ENCODE measurements around the gene NFASC. TPM values are rescaled to one million over a fixed set of nuclear protein-coding genes. Genes with fewer than 3 reads are reported as not detected.
A peak's percentile ranks its signal among the peaks of the same experiment; 100 is the strongest.

Gene NFASC
- total and polyA plus RNA-seq, 2 experiments from 2014 or later, result 3.9 to 11.7 TPM

GRCh38 chr1:205041001-205041715 lies 170.5 kb downstream of the NFASC start:
- H3K4me3 Mint-ChIP-seq, result no peak overlapping the region
- peaks cover 19% of the 10 kb centered on the region; the same call in 1 of the 2 replicates for H3K27me3 ChIP-seq (ENCODE audit: insufficient read depth)
- H3K36me3 Mint-ChIP-seq (ENCODE audit: low read depth), result no peaks in the 10 kb centered on the region

DNA sequence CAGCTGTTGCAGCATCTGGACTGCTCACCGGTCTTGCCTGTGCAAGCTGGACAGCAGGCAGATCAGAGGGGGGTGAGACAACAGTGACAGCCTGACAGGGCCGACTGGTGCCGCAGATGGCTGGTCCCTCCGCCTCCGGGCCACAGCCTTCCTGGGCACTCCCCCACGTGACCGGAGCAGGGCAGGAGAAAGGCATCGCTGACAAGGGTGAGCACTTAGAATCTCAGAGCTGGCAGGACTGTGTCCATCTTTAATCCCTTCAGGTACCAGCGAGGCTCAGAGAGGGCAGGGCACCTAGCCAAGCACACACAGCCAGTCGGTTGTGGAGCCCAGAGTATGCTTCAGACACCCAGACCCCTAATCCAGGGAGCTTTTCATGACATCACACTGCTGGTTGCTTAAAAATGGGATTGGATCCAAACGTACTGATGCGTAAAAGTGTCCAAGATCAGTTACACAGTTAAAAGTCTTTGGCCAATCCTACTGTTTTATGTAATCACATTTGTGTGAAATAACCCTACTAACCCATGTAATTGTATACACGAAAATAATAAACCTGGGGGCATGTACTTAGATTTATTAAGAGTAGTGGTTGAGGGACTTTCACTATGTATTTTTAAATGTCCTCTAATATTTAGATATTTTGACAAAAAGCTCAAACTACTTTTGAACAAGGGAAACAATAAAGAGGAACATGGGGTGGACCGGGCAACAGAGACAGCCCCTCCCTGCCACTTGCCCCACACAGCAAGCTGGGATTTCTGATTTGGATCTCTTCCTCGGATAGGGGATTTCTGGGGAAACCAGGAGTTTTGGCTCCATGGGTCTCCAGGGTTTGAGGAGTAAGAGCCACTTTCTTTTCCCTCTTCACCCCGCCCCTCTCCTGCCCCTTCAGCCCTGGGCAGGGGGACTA lies 171.6 kb downstream of the NFASC start:
- Mint-ChIP-seq H3K4me1 (peaks cover 35% of the 10 kb centered on the region), H3K27me3 (ENCODE audit: insufficient read depth, low read depth, poor library complexity) (peaks cover 35% of the 10 kb centered on the region), H3K27ac (no peak overlapping the region), H3K36me3 (ENCODE audit: low read depth) (no peaks in the 10 kb centered on the region), H3K9me3 (no peaks in the 10 kb centered on the region; the same call in 2 of the 3 replicates), H3K4me3 (peak overlapping the region; percentile 50)
- Histone ChIP-seq H3K9me2 (ENCODE audit: insufficient read depth) (0 out of 2 replicates have a peak, but pooled peaks cover 4% of the 10 kb centered on the region), H3K36me3 (ENCODE audit: insufficient read depth) (no peaks in the 10 kb centered on the region), H3F3A (replicated peaks; ENCODE audit: low read depth) (no peaks in the 10 kb centered on the region), H3K4me2 (peak overlapping the region; percentile 83; the same call in 1 of the 2 replicates), H3K27me3 (ENCODE audit: insufficient read depth) (peaks cover 19% of the 10 kb centered on the region; the same call in 1 of the 2 replicates), H3K27ac (ENCODE audit: low read depth) (no peak overlapping the region), H3K4me1 (ENCODE audit: insufficient read depth) (peaks cover 34% of the 10 kb centered on the region), H4K20me1 (replicated peaks; ENCODE audit: insufficient read depth) (no peaks in the 10 kb centered on the region), H3K4me3 (peak overlapping the region; percentile 45; the same call in 1 of the 2 replicates), H3K79me2 (replicated peaks; ENCODE audit: insufficient read depth) (no peaks in the 10 kb centered on the region), H2AFZ (peak overlapping the region; percentile 75; the same call in 1 of the 2 replicates)
- ATAC-seq (no peak), DNase-seq (ENCODE audit: low spot score) (no peak)
- TF ChIP-seq NANOG (IDR thresholded peaks at IDR 0.05; ENCODE audit: borderline replicate concordance) (no peak), CREB1 (CRISPR knock-in tag; IDR thresholded peaks at IDR 0.05; ENCODE audit: low read depth) (no peak), JUNB (IDR thresholded peaks at IDR 0.05; ENCODE audit: unreplicated experiment) (no peak), EZH2phosphoT487 (IDR thresholded peaks at IDR 0.05; ENCODE audit: unreplicated experiment) (no peak), CTCF (conservative IDR thresholded peaks at IDR 0.05; ENCODE audit: low read depth in 2 of 2) (no peak)
- TF ChIP-seq, protein P1, sequence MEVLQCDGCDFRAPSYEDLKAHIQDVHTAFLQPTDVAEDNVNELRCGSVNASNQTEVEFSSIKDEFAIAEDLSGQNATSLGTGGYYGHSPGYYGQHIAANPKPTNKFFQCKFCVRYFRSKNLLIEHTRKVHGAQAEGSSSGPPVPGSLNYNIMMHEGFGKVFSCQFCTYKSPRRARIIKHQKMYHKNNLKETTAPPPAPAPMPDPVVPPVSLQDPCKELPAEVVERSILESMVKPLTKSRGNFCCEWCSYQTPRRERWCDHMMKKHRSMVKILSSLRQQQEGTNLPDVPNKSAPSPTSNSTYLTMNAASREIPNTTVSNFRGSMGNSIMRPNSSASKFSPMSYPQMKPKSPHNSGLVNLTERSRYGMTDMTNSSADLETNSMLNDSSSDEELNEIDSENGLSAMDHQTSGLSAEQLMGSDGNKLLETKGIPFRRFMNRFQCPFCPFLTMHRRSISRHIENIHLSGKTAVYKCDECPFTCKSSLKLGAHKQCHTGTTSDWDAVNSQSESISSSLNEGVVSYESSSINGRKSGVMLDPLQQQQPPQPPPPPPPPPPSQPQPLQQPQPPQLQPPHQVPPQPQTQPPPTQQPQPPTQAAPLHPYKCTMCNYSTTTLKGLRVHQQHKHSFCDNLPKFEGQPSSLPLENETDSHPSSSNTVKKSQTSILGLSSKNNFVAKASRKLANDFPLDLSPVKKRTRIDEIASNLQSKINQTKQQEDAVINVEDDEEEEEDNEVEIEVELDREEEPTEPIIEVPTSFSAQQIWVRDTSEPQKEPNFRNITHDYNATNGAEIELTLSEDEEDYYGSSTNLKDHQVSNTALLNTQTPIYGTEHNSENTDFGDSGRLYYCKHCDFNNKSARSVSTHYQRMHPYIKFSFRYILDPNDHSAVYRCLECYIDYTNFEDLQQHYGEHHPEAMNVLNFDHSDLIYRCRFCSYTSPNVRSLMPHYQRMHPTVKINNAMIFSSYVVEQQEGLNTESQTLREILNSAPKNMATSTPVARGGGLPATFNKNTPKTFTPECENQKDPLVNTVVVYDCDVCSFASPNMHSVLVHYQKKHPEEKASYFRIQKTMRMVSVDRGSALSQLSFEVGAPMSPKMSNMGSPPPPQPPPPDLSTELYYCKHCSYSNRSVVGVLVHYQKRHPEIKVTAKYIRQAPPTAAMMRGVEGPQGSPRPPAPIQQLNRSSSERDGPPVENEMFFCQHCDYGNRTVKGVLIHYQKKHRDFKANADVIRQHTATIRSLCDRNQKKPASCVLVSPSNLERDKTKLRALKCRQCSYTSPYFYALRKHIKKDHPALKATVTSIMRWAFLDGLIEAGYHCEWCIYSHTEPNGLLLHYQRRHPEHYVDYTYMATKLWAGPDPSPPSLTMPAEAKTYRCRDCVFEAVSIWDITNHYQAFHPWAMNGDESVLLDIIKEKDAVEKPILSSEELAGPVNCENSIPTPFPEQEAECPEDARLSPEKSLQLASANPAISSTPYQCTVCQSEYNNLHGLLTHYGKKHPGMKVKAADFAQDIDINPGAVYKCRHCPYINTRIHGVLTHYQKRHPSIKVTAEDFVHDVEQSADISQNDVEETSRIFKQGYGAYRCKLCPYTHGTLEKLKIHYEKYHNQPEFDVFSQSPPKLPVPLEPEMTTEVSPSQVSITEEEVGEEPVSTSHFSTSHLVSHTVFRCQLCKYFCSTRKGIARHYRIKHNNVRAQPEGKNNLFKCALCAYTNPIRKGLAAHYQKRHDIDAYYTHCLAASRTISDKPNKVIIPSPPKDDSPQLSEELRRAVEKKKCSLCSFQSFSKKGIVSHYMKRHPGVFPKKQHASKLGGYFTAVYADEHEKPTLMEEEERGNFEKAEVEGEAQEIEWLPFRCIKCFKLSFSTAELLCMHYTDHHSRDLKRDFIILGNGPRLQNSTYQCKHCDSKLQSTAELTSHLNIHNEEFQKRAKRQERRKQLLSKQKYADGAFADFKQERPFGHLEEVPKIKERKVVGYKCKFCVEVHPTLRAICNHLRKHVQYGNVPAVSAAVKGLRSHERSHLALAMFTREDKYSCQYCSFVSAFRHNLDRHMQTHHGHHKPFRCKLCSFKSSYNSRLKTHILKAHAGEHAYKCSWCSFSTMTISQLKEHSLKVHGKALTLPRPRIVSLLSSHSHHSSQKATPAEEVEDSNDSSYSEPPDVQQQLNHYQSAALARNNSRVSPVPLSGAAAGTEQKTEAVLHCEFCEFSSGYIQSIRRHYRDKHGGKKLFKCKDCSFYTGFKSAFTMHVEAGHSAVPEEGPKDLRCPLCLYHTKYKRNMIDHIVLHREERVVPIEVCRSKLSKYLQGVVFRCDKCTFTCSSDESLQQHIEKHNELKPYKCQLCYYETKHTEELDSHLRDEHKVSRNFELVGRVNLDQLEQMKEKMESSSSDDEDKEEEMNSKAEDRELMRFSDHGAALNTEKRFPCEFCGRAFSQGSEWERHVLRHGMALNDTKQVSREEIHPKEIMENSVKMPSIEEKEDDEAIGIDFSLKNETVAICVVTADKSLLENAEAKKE (CRISPR knock-in tag; IDR thresholded peaks at IDR 0.05), result no peak

More at GRCh38 chr1:205041001-205041715, 170.5 kb downstream of the NFASC start:
- H2AFZ ChIP-seq, result no peak overlapping the region
- Mint-ChIP-seq H3K27ac (no peak overlapping the region), H3K27me3 (ENCODE audit: insufficient read depth, low read depth, poor library complexity) (peaks cover 31% of the 10 kb centered on the region), H3K4me1 (peaks cover 25% of the 10 kb centered on the region), H3K9me3 (no peaks in the 10 kb centered on the region; the same call in 2 of the 3 replicates)
- H3K4me1 ChIP-seq (ENCODE audit: insufficient read depth), result peaks cover 33% of the 10 kb centered on the region
- no peak overlapping the region for H3K4me2 ChIP-seq
- H3K79me2 ChIP-seq (replicated peaks; ENCODE audit: insufficient read depth), result no peaks in the 10 kb centered on the region
- H3K9me2 ChIP-seq (ENCODE audit: insufficient read depth), result 0 out of 2 replicates have a peak, but pooled peaks cover 4% of the 10 kb centered on the region
- no peak for ATAC-seq
- no peaks in the 10 kb centered on the region for H3F3A ChIP-seq (replicated peaks; ENCODE audit: low read depth)
- H4K20me1 ChIP-seq (replicated peaks; ENCODE audit: insufficient read depth), result no peaks in the 10 kb centered on the region
- no peak overlapping the region for H3K27ac ChIP-seq (ENCODE audit: low read depth)
- no peak overlapping the region for H3K4me3 ChIP-seq
- DNase-seq (ENCODE audit: low spot score), result no peak
- TF ChIP-seq ZNF331 (CRISPR knock-in tag; IDR thresholded peaks at IDR 0.05; ENCODE audit: low read depth) (no peak), ETS1 (IDR thresholded peaks at IDR 0.05) (no peak), EZH2phosphoT487 (IDR thresholded peaks at IDR 0.05; ENCODE audit: unreplicated experiment) (no peak)
- H3K36me3 ChIP-seq (ENCODE audit: insufficient read depth), result no peaks in the 10 kb centered on the region
